Measurements from ENCODE around the gene C22orf31.

Gene C22orf31

DNA sequence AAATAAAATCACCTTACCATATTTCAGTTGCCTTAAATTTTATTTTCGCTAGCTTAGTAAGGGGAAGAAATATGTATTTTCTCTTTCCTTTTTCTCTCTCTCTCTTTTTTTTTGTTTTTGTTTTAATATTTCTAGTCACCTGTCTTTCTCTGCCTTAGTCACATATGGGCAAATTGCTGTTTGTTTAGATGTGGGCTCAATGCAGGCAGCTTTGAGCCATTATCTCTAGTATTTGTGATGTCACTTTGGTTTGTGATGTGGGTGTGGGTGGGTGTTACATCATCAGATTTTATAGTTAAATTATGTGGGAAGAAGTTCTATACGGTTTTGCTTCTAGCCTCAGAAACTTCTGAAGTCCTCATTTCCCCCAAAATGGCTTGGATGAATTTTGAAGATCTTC, at the start of gene C22orf31:
C22orf31 (minus strand) TSS at position 59 of the 400 bp plus-strand sequence; CDS start at position 20, 39 bp downstream.
- no peak within 1 kb of the TSS for H3K9ac ChIP-seq (ENCODE audit: low read length in 5 of 5)
- no peak within 1 kb of the TSS for H3K4me3 ChIP-seq (ENCODE audit: low read depth in 1 of 5, low read length in 5 of 5)
- H3K4me1 ChIP-seq (ENCODE audit: control insufficient read depth in 5 of 5, insufficient read depth in 5 of 5, low read length in 5 of 5): no peaks in the 10 kb centered on the region
- no peak within 1 kb of the TSS for H3K27ac ChIP-seq (ENCODE audit: low read depth, low read length)
- H3K36me3 ChIP-seq (ENCODE audit: control insufficient read depth in 5 of 5, insufficient read depth in 5 of 5, low read length in 5 of 5): no peaks in the 10 kb centered on the region
- H3K9me3 ChIP-seq (ENCODE audit: control insufficient read depth in 5 of 5, low read length in 5 of 5): no peaks in the 10 kb centered on the region
- peaks cover 0 to 3% (median 0%) of the 10 kb centered on the region in 5 donors for H3K27me3 ChIP-seq (ENCODE audit: control insufficient read depth in 5 of 5, insufficient read depth in 4 of 5, low read length in 5 of 5)

DNA sequence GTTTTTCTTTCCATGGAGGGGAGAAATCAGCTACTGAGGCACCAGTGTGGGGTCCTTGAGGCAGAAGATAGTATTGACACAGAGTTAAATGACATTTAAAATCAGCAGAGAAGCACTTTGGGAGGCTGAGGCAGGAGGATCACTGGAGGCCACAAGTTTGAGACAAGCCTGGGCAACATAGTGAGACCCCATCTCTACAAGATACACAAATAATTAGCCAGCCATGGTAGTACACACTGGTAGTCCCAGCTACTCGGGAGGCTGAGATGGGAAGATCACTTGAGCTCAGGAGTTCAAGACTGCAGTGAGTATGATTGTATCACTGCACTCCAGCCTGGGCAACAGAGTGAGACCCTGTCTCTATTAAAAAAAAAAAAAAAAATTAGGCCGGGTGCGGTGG, 49.3 kb upstream of the C22orf31 start:
- Histone ChIP-seq H3K4me1 (ENCODE audit: control insufficient read depth in 5 of 5, insufficient read depth in 5 of 5, low read length in 5 of 5) (peaks cover 0 to 9% (median 5%) of the 10 kb centered on the region in 5 donors), H3K27ac (ENCODE audit: low read depth, low read length) (no peak overlapping the region), H3K4me3 (ENCODE audit: low read depth in 1 of 5, low read length in 5 of 5) (no peak overlapping the region), H3K36me3 (ENCODE audit: control insufficient read depth in 5 of 5, insufficient read depth in 5 of 5, low read length in 5 of 5) (peaks cover 0 to 2% (median 0%) of the 10 kb centered on the region in 5 donors), H3K27me3 (ENCODE audit: control insufficient read depth in 5 of 5, insufficient read depth in 4 of 5, low read length in 5 of 5) (no peaks in the 10 kb centered on the region), H3K9me3 (ENCODE audit: control insufficient read depth in 5 of 5, low read length in 5 of 5) (no peaks in the 10 kb centered on the region), H3K9ac (ENCODE audit: low read length in 5 of 5) (no peak overlapping the region)

DNA sequence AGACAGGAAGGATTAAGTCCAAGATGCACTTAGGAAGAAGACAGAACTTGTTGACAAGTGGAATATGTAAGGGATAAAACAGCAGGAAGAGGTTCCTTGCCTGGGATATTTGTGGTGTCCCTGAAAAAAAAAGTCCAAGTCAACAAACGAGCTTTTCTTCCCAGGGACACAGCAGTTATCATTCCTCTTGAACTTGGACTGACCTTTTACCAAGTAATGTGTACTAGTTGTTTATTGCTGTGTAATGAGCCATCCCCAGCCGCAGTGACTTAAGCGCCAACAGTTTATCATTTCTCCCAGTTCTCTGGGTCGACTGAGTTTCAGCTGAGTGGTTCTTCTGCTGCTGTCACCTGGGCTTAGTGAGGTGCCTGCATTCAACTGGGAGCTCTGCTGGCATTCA, 48.2 kb upstream of the C22orf31 start:
- no peak overlapping the region for H3K4me3 ChIP-seq (ENCODE audit: low read depth in 1 of 5, low read length in 5 of 5)
- no peaks in the 10 kb centered on the region for H3K27me3 ChIP-seq (ENCODE audit: control insufficient read depth in 5 of 5, insufficient read depth in 4 of 5, low read length in 5 of 5)
- H3K4me1 ChIP-seq (ENCODE audit: control insufficient read depth in 5 of 5, insufficient read depth in 5 of 5, low read length in 5 of 5): peaks cover 0 to 9% (median 5%) of the 10 kb centered on the region in 5 donors
- H3K36me3 ChIP-seq (ENCODE audit: control insufficient read depth in 5 of 5, insufficient read depth in 5 of 5, low read length in 5 of 5): peaks cover 0 to 2% (median 0%) of the 10 kb centered on the region in 5 donors
- H3K9me3 ChIP-seq (ENCODE audit: control insufficient read depth in 5 of 5, low read length in 5 of 5): no peaks in the 10 kb centered on the region
- H3K9ac ChIP-seq (ENCODE audit: low read length in 5 of 5): no peak overlapping the region
- H3K27ac ChIP-seq (ENCODE audit: low read depth, low read length): no peak overlapping the region

DNA sequence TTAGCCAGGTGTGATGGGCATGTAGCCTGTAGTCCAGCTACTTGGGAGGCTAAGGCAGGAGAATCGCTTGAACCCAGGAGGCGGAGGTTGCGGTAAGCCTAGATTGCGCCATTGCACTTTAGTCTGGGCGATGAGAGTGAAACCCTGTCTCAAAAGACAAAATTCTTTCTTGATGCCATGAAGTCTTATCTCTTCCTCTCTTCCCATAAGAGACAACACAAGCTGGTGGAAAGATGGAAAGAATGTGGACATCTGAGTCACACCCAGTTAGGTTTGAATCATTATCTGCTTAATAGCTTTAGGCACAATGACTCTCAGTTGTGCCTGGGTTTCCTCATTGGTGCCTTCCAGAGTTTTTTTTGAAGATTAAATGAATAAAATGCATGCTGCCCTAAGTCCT, 46.5 kb upstream of the C22orf31 start:
- Histone ChIP-seq H3K27me3 (ENCODE audit: control insufficient read depth in 5 of 5, insufficient read depth in 4 of 5, low read length in 5 of 5) (no peaks in the 10 kb centered on the region), H3K4me1 (ENCODE audit: control insufficient read depth in 5 of 5, insufficient read depth in 5 of 5, low read length in 5 of 5) (peaks cover 0 to 9% (median 5%) of the 10 kb centered on the region in 5 donors), H3K27ac (ENCODE audit: low read depth, low read length) (no peak overlapping the region), H3K9me3 (ENCODE audit: control insufficient read depth in 5 of 5, low read length in 5 of 5) (no peaks in the 10 kb centered on the region), H3K9ac (ENCODE audit: low read length in 5 of 5) (no peak overlapping the region), H3K36me3 (ENCODE audit: control insufficient read depth in 5 of 5, insufficient read depth in 5 of 5, low read length in 5 of 5) (no peaks in the 10 kb centered on the region), H3K4me3 (ENCODE audit: low read depth in 1 of 5, low read length in 5 of 5) (no peak overlapping the region)

DNA sequence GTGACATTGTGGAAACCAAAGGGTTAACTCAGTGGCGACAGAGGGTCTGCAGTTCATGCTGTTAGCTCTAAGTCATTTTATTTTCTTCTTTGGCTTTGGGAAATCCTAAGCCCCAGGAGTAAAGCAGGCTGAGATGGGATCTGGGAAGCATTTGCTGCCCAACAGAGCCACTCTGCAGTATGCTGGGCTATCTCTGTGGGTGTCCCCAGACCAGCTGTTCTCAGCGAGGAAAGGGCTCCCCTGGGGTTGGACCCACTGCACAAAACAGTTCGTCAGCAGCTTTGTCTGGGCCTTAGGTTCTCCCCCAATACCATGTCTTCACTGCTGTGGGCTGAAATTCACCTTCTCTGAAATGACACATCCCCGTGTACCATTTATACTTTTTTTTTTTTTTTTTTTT, 45.2 kb upstream of the C22orf31 start:
- no peaks in the 10 kb centered on the region for H3K36me3 ChIP-seq (ENCODE audit: control insufficient read depth in 5 of 5, insufficient read depth in 5 of 5, low read length in 5 of 5)
- no peaks in the 10 kb centered on the region for H3K27me3 ChIP-seq (ENCODE audit: control insufficient read depth in 5 of 5, insufficient read depth in 4 of 5, low read length in 5 of 5)
- no peak overlapping the region for H3K9ac ChIP-seq (ENCODE audit: low read length in 5 of 5)
- no peak overlapping the region for H3K27ac ChIP-seq (ENCODE audit: low read depth, low read length)
- peaks cover 0 to 9% (median 5%) of the 10 kb centered on the region in 5 donors for H3K4me1 ChIP-seq (ENCODE audit: control insufficient read depth in 5 of 5, insufficient read depth in 5 of 5, low read length in 5 of 5)
- no peak overlapping the region for H3K4me3 ChIP-seq (ENCODE audit: low read depth in 1 of 5, low read length in 5 of 5)
- no peaks in the 10 kb centered on the region for H3K9me3 ChIP-seq (ENCODE audit: control insufficient read depth in 5 of 5, low read length in 5 of 5)

DNA sequence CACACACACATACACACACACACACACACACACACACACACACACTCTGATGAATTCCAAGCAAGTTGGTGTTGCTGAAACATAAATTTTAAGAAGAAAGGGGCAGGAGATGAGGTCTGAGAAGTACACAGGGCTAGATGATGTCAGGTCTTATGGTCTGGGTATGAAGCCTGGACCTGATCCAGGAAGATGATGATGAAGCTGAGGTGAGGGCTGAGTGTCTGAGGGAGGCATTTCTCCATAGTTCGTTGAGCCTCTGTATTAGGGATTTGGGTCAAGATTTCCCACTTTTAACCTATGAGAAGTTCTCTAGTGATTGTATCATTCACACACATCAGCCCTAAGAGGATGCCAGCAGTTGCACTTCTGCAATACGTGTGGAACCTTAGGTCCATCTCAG, 43.8 kb upstream of the C22orf31 start:
- no peak overlapping the region for H3K4me3 ChIP-seq (ENCODE audit: low read depth in 1 of 5, low read length in 5 of 5)
- peaks cover 0 to 9% (median 5%) of the 10 kb centered on the region in 5 donors for H3K4me1 ChIP-seq (ENCODE audit: control insufficient read depth in 5 of 5, insufficient read depth in 5 of 5, low read length in 5 of 5)
- no peaks in the 10 kb centered on the region for H3K27me3 ChIP-seq (ENCODE audit: control insufficient read depth in 5 of 5, insufficient read depth in 4 of 5, low read length in 5 of 5)
- H3K9ac ChIP-seq (ENCODE audit: low read length in 5 of 5): no peak overlapping the region
- H3K9me3 ChIP-seq (ENCODE audit: control insufficient read depth in 5 of 5, low read length in 5 of 5): no peaks in the 10 kb centered on the region
- no peak overlapping the region for H3K27ac ChIP-seq (ENCODE audit: low read depth, low read length)
- peaks cover 0 to 3% (median 0%) of the 10 kb centered on the region in 5 donors for H3K36me3 ChIP-seq (ENCODE audit: control insufficient read depth in 5 of 5, insufficient read depth in 5 of 5, low read length in 5 of 5)

DNA sequence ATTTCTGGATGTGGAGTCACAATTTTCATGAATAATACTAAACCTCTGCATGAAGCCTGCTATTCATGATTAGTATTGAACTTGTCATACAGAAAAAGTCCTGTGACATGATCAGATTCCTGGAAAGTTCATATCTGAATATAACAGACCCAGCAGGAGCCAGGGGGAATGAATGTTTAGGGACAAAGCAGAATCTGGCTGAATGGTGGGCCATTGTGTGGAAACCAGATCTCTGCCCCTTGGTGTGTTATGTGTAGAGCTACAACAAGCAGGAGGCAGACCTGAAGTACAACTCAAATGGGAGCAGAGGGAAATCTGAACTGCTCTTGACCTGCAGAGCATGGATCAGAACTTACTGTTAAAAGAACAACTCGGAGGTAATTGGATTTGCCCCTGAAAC, 41.5 kb upstream of the C22orf31 start:
- Histone ChIP-seq H3K9me3 (ENCODE audit: control insufficient read depth in 5 of 5, low read length in 5 of 5) (no peaks in the 10 kb centered on the region), H3K4me1 (ENCODE audit: control insufficient read depth in 5 of 5, insufficient read depth in 5 of 5, low read length in 5 of 5) (no peaks in the 10 kb centered on the region), H3K27ac (ENCODE audit: low read depth, low read length) (no peak overlapping the region), H3K9ac (ENCODE audit: low read length in 5 of 5) (no peak overlapping the region), H3K27me3 (ENCODE audit: control insufficient read depth in 5 of 5, insufficient read depth in 4 of 5, low read length in 5 of 5) (no peaks in the 10 kb centered on the region), H3K36me3 (ENCODE audit: control insufficient read depth in 5 of 5, insufficient read depth in 5 of 5, low read length in 5 of 5) (peaks cover 2 to 11% (median 2%) of the 10 kb centered on the region in 5 donors), H3K4me3 (ENCODE audit: low read depth in 1 of 5, low read length in 5 of 5) (no peak overlapping the region)

DNA sequence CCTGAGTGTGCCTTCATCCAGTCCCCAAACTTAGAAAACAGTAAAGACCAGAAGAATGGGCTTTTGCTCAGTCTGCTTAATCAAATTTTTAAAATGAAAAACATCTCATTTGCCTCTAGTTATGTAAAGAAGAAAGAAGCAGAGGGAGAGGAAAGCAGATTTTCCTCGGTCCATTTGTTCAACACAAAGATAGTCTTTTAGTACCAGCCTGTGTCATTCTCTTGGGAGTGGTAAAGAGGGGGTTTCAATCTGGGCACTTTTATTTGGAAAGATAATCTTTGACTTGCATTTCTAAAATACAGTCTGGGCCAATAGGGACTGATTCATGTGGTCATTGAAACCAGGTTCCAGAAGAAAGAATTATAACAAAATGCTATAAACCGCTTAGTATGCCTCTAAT, 40.7 kb upstream of the C22orf31 start:
- H3K9me3 ChIP-seq (ENCODE audit: control insufficient read depth in 5 of 5, low read length in 5 of 5): no peaks in the 10 kb centered on the region
- H3K4me3 ChIP-seq (ENCODE audit: low read depth in 1 of 5, low read length in 5 of 5): no peak overlapping the region
- H3K27ac ChIP-seq (ENCODE audit: low read depth, low read length): no peak overlapping the region
- no peak overlapping the region for H3K9ac ChIP-seq (ENCODE audit: low read length in 5 of 5)
- H3K36me3 ChIP-seq (ENCODE audit: control insufficient read depth in 5 of 5, insufficient read depth in 5 of 5, low read length in 5 of 5): peaks cover 2 to 11% (median 2%) of the 10 kb centered on the region in 5 donors
- no peaks in the 10 kb centered on the region for H3K4me1 ChIP-seq (ENCODE audit: control insufficient read depth in 5 of 5, insufficient read depth in 5 of 5, low read length in 5 of 5)
- H3K27me3 ChIP-seq (ENCODE audit: control insufficient read depth in 5 of 5, insufficient read depth in 4 of 5, low read length in 5 of 5): no peaks in the 10 kb centered on the region

DNA sequence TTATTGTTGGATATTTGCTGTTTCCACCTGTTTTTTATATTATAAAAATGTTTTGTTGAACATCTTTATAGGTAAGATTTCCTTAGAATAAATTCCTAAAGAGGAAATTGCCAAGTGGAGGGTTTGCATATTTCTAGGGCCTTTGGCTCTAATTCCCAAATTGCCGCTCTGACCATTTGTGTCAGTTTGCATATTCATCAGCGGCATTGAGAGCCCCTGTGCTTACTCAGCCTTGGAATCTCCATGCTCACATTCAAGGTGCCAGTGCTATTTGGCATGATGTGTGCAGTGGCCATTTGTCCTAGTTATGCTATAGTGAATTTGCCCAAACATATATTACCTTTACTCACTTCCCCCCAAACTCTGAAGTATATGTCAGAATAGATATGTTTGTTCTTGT, 36.7 kb upstream of the C22orf31 start:
- Histone ChIP-seq H3K9ac (ENCODE audit: low read length in 5 of 5) (no peak overlapping the region), H3K4me3 (ENCODE audit: low read depth in 1 of 5, low read length in 5 of 5) (no peak overlapping the region), H3K27me3 (ENCODE audit: control insufficient read depth in 5 of 5, insufficient read depth in 4 of 5, low read length in 5 of 5) (no peaks in the 10 kb centered on the region), H3K27ac (ENCODE audit: low read depth, low read length) (no peak overlapping the region), H3K9me3 (ENCODE audit: control insufficient read depth in 5 of 5, low read length in 5 of 5) (no peaks in the 10 kb centered on the region), H3K36me3 (ENCODE audit: control insufficient read depth in 5 of 5, insufficient read depth in 5 of 5, low read length in 5 of 5) (peaks cover 2 to 23% (median 10%) of the 10 kb centered on the region in 5 donors), H3K4me1 (ENCODE audit: control insufficient read depth in 5 of 5, insufficient read depth in 5 of 5, low read length in 5 of 5) (peaks cover 0 to 8% (median 0%) of the 10 kb centered on the region in 5 donors)

DNA sequence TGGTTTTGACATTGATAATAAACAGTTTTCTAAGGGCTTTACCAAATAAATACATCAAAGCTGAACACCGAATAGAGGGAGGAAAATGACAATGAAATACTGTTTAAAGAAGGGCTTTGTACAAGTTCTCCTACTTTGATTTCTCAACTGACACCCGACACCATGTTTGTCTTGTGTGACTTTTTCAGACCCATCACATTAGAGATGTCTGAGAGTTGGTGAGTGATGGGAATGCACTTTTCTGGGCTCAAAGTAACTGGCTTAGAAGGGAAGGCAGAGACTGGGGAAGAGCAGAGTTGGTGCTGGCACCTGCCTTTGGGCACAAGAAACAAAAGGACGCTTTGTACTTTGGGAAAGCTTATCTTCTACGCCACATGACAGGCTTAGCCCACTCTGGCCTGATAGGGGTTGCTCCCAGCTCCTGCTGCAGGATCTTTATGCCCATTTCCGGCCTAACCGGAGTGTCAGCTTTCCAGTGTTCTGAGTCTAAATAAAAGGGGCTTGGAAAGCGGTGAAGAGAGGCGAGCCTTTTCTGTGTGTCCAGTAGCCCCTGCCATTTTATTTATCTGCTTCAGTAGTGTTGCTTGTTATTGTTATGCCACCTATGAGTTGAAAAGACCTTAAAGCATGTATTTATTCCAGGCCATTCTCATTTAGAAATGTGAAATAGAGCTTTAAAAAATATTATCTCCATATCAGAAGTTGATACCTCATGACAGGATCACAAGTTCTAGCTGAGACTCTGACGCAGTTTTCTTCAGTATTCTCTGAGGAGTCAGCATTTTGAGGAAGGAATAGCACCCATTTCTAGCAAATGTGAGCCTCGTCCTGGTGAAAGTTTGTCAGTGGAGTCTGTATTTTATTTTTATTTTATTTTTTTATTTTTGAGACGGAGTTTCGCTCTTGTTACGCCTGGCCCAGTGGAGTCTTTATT, 35.4 kb upstream of the C22orf31 start:
- Histone ChIP-seq H3K36me3 (ENCODE audit: control insufficient read depth in 5 of 5, insufficient read depth in 5 of 5, low read length in 5 of 5) (peaks cover 2 to 23% (median 10%) of the 10 kb centered on the region in 5 donors), H3K27me3 (ENCODE audit: control insufficient read depth in 5 of 5, insufficient read depth in 4 of 5, low read length in 5 of 5) (no peaks in the 10 kb centered on the region), H3K9ac (ENCODE audit: low read length in 5 of 5) (no peak overlapping the region), H3K4me1 (ENCODE audit: control insufficient read depth in 5 of 5, insufficient read depth in 5 of 5, low read length in 5 of 5) (peaks cover 0 to 8% (median 5%) of the 10 kb centered on the region in 5 donors), H3K9me3 (ENCODE audit: control insufficient read depth in 5 of 5, low read length in 5 of 5) (no peaks in the 10 kb centered on the region), H3K27ac (ENCODE audit: low read depth, low read length) (no peak overlapping the region), H3K4me3 (ENCODE audit: low read depth in 1 of 5, low read length in 5 of 5) (no peak overlapping the region)
